IMR-90 (cell line): ENCODE measurements around the gene PAK4. TPM values are rescaled to one million over a fixed set of nuclear protein-coding genes. Genes with fewer than 3 reads are reported as not detected.

ENCODE experiments used
- ATAC-seq: fragments of 200-7000 bp; cut with Tn5 transposase; 2 replicates; pipeline ENCODE4 v1.9.1; 2020; ENCODE audit warnings: low read depth, mild to moderate bottlenecking, moderate library complexity
- BruUV-seq: library from RNA; stranded (reverse); fragments of 400-500 nt; replicated peaks from 2 replicates; lab custom pipeline; 2021; lab: Mats Ljungman, UMichigan
- CTCF ChIA-PET: fragments of 300-600 bp; formaldehyde crosslinking; extraction: SDS; loops from one replicate; lab custom pipeline; 2021; ENCODE audit warnings: antibody characterized with exemption; lab: Yijun Ruan, JAX
- POLR2A ChIA-PET: fragments of 300-600 bp; sonication (Branson Sonifier 250); formaldehyde crosslinking; loops from one replicate; lab custom pipeline; 2022; ENCODE audit warnings: antibody characterized with exemption; ENCODE audit not compliant: unreplicated experiment; lab: Charles Lee
- DNase-seq: peaks from one replicate; pipeline ENCODE4 v3.0.0; 2013
- H2AFZ ChIP-seq: replicated peaks from 2 replicates; pipeline ENCODE3; 2013; ENCODE audit warnings: low read length, mild to moderate bottlenecking; ENCODE audit not compliant: poor library complexity
- H2AK5ac ChIP-seq: 2 replicates; pipeline ENCODE4 v1.6.1; 2013; ENCODE audit warnings: low read depth, low read length, inconsistent platforms
- H2AK9ac ChIP-seq: replicated peaks from 2 replicates; pipeline ENCODE3; 2013; ENCODE audit warnings: mild to moderate bottlenecking, low read depth, low read length, moderate library complexity; ENCODE audit not compliant: poor library complexity
- H2BK120ac ChIP-seq: 2 replicates; pipeline ENCODE4 v1.6.1; 2013; ENCODE audit warnings: low read depth, low read length, inconsistent platforms
- H2BK15ac ChIP-seq: 3 replicates; pipeline ENCODE4 v1.6.1; 2013; ENCODE audit warnings: low read depth, low read length, inconsistent platforms
- H2BK20ac ChIP-seq: 2 replicates; pipeline ENCODE4 v1.6.1; 2013; ENCODE audit warnings: low read depth, mild to moderate bottlenecking, inconsistent platforms, low read length, moderate library complexity
- H2BK5ac ChIP-seq: 2 replicates; pipeline ENCODE4 v1.6.1; 2013; ENCODE audit warnings: mild to moderate bottlenecking, low read depth, low read length, inconsistent platforms; ENCODE audit not compliant: poor library complexity, severe bottlenecking
- H3K14ac ChIP-seq: replicated peaks from 2 replicates; pipeline ENCODE4 v1.6.1; 2013; ENCODE audit warnings: low read depth, low read length, inconsistent platforms
- H3K18ac ChIP-seq: 2 replicates; pipeline ENCODE4 v1.6.1; 2013; ENCODE audit warnings: low read depth, low read length, control low read depth
- H3K23ac ChIP-seq: 2 replicates; pipeline ENCODE4 v1.6.1; 2013; ENCODE audit warnings: low read depth, low read length, inconsistent platforms
- H3K27ac ChIP-seq: 2 replicates; pipeline ENCODE4 v1.5.1; 2013; ENCODE audit warnings: mild to moderate bottlenecking, control low read depth, low read length; ENCODE audit not compliant: insufficient read depth
- H3K27me3 ChIP-seq: 2 replicates; pipeline ENCODE4 v1.6.1; 2013; ENCODE audit warnings: low read length; ENCODE audit not compliant: control insufficient read depth, insufficient read depth
- H3K36me3 ChIP-seq: 2 replicates; pipeline ENCODE4 v1.6.1; 2013; ENCODE audit warnings: low read length, mixed read lengths; ENCODE audit not compliant: control insufficient read depth, insufficient read depth
- H3K4ac ChIP-seq: 2 replicates; pipeline ENCODE4 v1.6.1; 2013; ENCODE audit warnings: low read depth, low read length, inconsistent platforms
- H3K4me1 ChIP-seq: 2 replicates; pipeline ENCODE4 v1.6.1; 2013; ENCODE audit warnings: low read length, mixed read lengths; ENCODE audit not compliant: control insufficient read depth, insufficient read depth
- H3K4me2 ChIP-seq: 2 replicates; pipeline ENCODE4 v1.6.1; 2013; ENCODE audit warnings: low read depth, mild to moderate bottlenecking, control low read depth, low read length, moderate library complexity
- H3K4me3 ChIP-seq: 2 replicates; pipeline ENCODE4 v1.5.1; 2013; ENCODE audit warnings: low read depth, mild to moderate bottlenecking, control low read depth, low read length, moderate library complexity; ENCODE audit not compliant: insufficient read depth
- H3K56ac ChIP-seq: 2 replicates; pipeline ENCODE4 v1.6.1; 2013; ENCODE audit warnings: low read length, inconsistent platforms; ENCODE audit not compliant: insufficient read depth; ENCODE audit errors: extremely low read depth
- H3K79me1 ChIP-seq, 2 experiments: 2 replicates each; pipeline ENCODE4 v1.6.1; 2013; ENCODE audit warnings: low read length in 2 of 2, inconsistent platforms in 1 of 2, low read depth in 1 of 2
- H3K9ac ChIP-seq: 2 replicates; pipeline ENCODE4 v1.6.1; 2013; ENCODE audit warnings: low read depth, low read length, control low read depth
- H3K9me1 ChIP-seq: 2 replicates; pipeline ENCODE4 v1.6.1; 2013; ENCODE audit warnings: low read length, inconsistent platforms; ENCODE audit not compliant: insufficient read depth
- H3K9me3 ChIP-seq: 2 replicates; pipeline ENCODE4 v1.6.1; 2013; ENCODE audit warnings: low read length; ENCODE audit not compliant: control insufficient read depth, insufficient read depth
- H4K20me1 ChIP-seq: 2 replicates; pipeline ENCODE4 v1.6.1; 2013; ENCODE audit warnings: low read length, inconsistent platforms; ENCODE audit not compliant: insufficient read depth
- H4K5ac ChIP-seq: 2 replicates; pipeline ENCODE4 v1.6.1; 2013; ENCODE audit warnings: mild to moderate bottlenecking, low read depth, low read length, control low read depth
- H4K8ac ChIP-seq, 2 experiments: 2 replicates each; pipeline ENCODE4 v1.6.1; 2013; ENCODE audit warnings: low read depth in 2 of 2, low read length in 2 of 2, control low read depth in 1 of 2, inconsistent platforms in 1 of 2
- H4K91ac ChIP-seq: 2 replicates; pipeline ENCODE4 v1.6.1; 2013; ENCODE audit warnings: low read depth, low read length, inconsistent platforms; ENCODE audit not compliant: insufficient read depth
- CEBPB ChIP-seq: IDR thresholded peaks from 2 replicates; pipeline ENCODE4 v1.6.1; 2012; ENCODE audit warnings: low read depth, low read length, improper control_type of control experiment
- MAFK ChIP-seq: IDR thresholded peaks from 2 replicates; pipeline ENCODE4 v1.6.1; 2012; ENCODE audit warnings: low read depth, low read length, improper control_type of control experiment
- WGBS, 2 experiments: methylation state at CpG; one replicate each; pipeline versions ENCODE4 v1.1.5 to v1.1.7; 2013; ENCODE audit warnings: missing lambda C conversion rate in 2 of 2; ENCODE audit not compliant: insufficient read length in 1 of 2; ENCODE audit errors: extremely low coverage in 2 of 2; 5-methylcytosine and 5-hydroxymethylcytosine counted together
- dilution Hi-C: fragments of 300-500 bp; cut with HindIII; formaldehyde crosslinking; loops from one replicate; pipeline ENCODE4 v1.14.3; 2018; ENCODE audit warnings: low sequenced_read_pairs; ENCODE audit not compliant: unreplicated experiment
- in situ Hi-C: fragments of 300-500 bp; cut with MboI; formaldehyde crosslinking; loops from 3 replicates; pipeline ENCODE4 v1.14.3; 2019; ENCODE audit warnings: low sequenced_read_pairs, inconsistent platforms, mixed read lengths
- intact Hi-C: fragments of 100-400 bp; cut with micrococcal nuclease; formaldehyde crosslinking; loops from 2 replicates; pipeline ENCODE4 v1.10.0; 2022
- polyA plus RNA-seq, 3 experiments: library from polyadenylated mRNA; depleted of rRNA; stranded (reverse); fragments of >200 nt; gene quantifications; 2 replicates each; pipeline ENCODE4 v1.2.3, GENCODE V29; 2012; ENCODE audit warnings: low replicate concordance in 1 of 3
- total RNA-seq: library from RNA; depleted of rRNA; stranded (reverse); fragments of >200 nt; gene quantifications from 2 replicates; pipeline ENCODE4 v1.2.3, GENCODE V29; 2012

The PAK4 gene
- total and polyA plus RNA-seq, 2 of the 4 experiments (the other 2 are of a cell fraction): 2.0 to 27.2 TPM

- H2AK9ac ChIP-seq: peak overlapping the region; percentile 91
- ChIA-PET CTCF (no interaction called here), POLR2A (no interaction called here)
- H3K4me2 ChIP-seq: peak overlapping the region; percentile 85
- peaks cover 37% of the 10 kb centered on the region for H4K20me1 ChIP-seq
- H3K4me3 ChIP-seq: peak overlapping the region; percentile 85
- no peaks in the 10 kb centered on the region for H3K36me3 ChIP-seq
- TF ChIP-seq CEBPB (peak; percentile 17; the same call in 1 of the 2 replicates), MAFK (no peak)
- peak overlapping the region; percentile 65; the same call in 1 of the 2 replicates for H3K14ac ChIP-seq
- no peaks in the 10 kb centered on the region for H3K9me3 ChIP-seq
- H3K56ac ChIP-seq: no peak overlapping the region
- H3K9me1 ChIP-seq: peaks cover 2% of the 10 kb centered on the region; the same call in 1 of the 2 replicates
- no peak overlapping the region for H2BK5ac ChIP-seq
- H3K18ac ChIP-seq: no peak overlapping the region
- DNase-seq: no peak
- no peaks in the 10 kb centered on the region for H3K27me3 ChIP-seq
- peak overlapping the region in 1 of 2 experiments; percentile 89; a peak in 2 of 4 replicates for H4K8ac ChIP-seq
- in situ Hi-C loops: no loop called here
- no peak overlapping the region for H4K5ac ChIP-seq
- no peak overlapping the region for H4K91ac ChIP-seq
- H3K27ac ChIP-seq: peak overlapping the region; percentile 79; the same call in 1 of the 2 replicates
- H3K4ac ChIP-seq: peak overlapping the region; percentile 75; the same call in 1 of the 2 replicates
- BruUV-seq: no TSS peak
- H3K9ac ChIP-seq: peak overlapping the region; percentile 74
- no peak overlapping the region for H2BK120ac ChIP-seq
- peak overlapping the region; percentile 71 for H2AFZ ChIP-seq
- peak overlapping the region; percentile 38; the same call in 1 of the 2 replicates for H3K23ac ChIP-seq
- WGBS, 2 experiments: 35% methylated on average over 5 of the region's 27 CpGs; no CpG with 5 or more reads in 1 of the 2 experiments
- no peak overlapping the region for H2BK20ac ChIP-seq
- intact Hi-C loops: no loop called here
- ATAC-seq: no peak
- no peak overlapping the region for H2AK5ac ChIP-seq
- H3K4me1 ChIP-seq: peaks cover 6% of the 10 kb centered on the region; the same call in 1 of the 2 replicates
- peaks cover 16 to 54% of the 10 kb centered on the region in 2 experiments for H3K79me1 ChIP-seq
- H2BK15ac ChIP-seq: no peak overlapping the region
- dilution Hi-C loops: no loop called here
Observed at GRCh38 chr19:39126312-39127187, 964 bp downstream of the PAK4 start.
